ENCODE measurements around the gene NFE2L1.
"Not testable (repeated sequence)": the region's sequence is repeated elsewhere in the genome, so short reads cannot be mapped to it uniquely, and the experiment has no call there.

Gene NFE2L1

GRCh38 chr17:48047741-48048383, at the start of gene NFE2L1:
NFE2L1 (plus strand) TSS chr17:48048359; CDS start chr17:48051119, 2,760 bp downstream.
- peak within 1 kb of the TSS; percentile 97 for H3K27ac ChIP-seq (ENCODE audit: low read depth, low read length)
- H3K4me1 ChIP-seq (ENCODE audit: control insufficient read depth in 1 of 2, insufficient read depth in 2 of 2, low read length in 2 of 2), result peaks cover 45 to 47% of the 10 kb centered on the region in 2 donors
- no peaks in the 10 kb centered on the region for H3K9me3 ChIP-seq (ENCODE audit: control insufficient read depth in 1 of 2, low read length in 2 of 2)
- H3K4me3 ChIP-seq (ENCODE audit: low read depth in 1 of 2, low read length in 2 of 2), result peak within 1 kb of the TSS; percentile 90 to 94
- no peaks in the 10 kb centered on the region for H3K27me3 ChIP-seq (ENCODE audit: control insufficient read depth in 1 of 2, insufficient read depth in 2 of 2, low read length in 2 of 2)
- H3K36me3 ChIP-seq (ENCODE audit: control insufficient read depth in 1 of 2, insufficient read depth in 2 of 2, low read length in 2 of 2), result peaks cover 12 to 21% of the 10 kb centered on the region in 2 donors
- peak within 1 kb of the TSS; percentile 89 to 96 for H3K9ac ChIP-seq (ENCODE audit: low read depth in 1 of 2, low read length in 2 of 2)

GRCh38 chr17:47999582-47999981, 48.6 kb upstream of the NFE2L1 start:
- Histone ChIP-seq H3K27ac (ENCODE audit: low read depth, low read length) (no peak overlapping the region), H3K36me3 (ENCODE audit: control insufficient read depth in 1 of 2, insufficient read depth in 2 of 2, low read length in 2 of 2) (no peaks in the 10 kb centered on the region), H3K4me1 (ENCODE audit: control insufficient read depth in 1 of 2, insufficient read depth in 2 of 2, low read length in 2 of 2) (peaks cover 4 to 10% of the 10 kb centered on the region in 2 donors), H3K27me3 (ENCODE audit: control insufficient read depth in 1 of 2, insufficient read depth in 2 of 2, low read length in 2 of 2) (peaks cover 0 to 6% of the 10 kb centered on the region in 2 donors), H3K4me3 (ENCODE audit: low read depth in 1 of 2, low read length in 2 of 2) (no peak overlapping the region), H3K9me3 (ENCODE audit: control insufficient read depth in 1 of 2, low read length in 2 of 2) (no peaks in the 10 kb centered on the region), H3K9ac (ENCODE audit: low read depth in 1 of 2, low read length in 2 of 2) (no peak overlapping the region)

GRCh38 chr17:48001197-48001596, 47.0 kb upstream of the NFE2L1 start:
- Histone ChIP-seq H3K9me3 (ENCODE audit: control insufficient read depth in 1 of 2, low read length in 2 of 2) (no peaks in the 10 kb centered on the region), H3K36me3 (ENCODE audit: control insufficient read depth in 1 of 2, insufficient read depth in 2 of 2, low read length in 2 of 2) (no peaks in the 10 kb centered on the region), H3K4me3 (ENCODE audit: low read depth in 1 of 2, low read length in 2 of 2) (no peak overlapping the region), H3K27ac (ENCODE audit: low read depth, low read length) (no peak overlapping the region), H3K27me3 (ENCODE audit: control insufficient read depth in 1 of 2, insufficient read depth in 2 of 2, low read length in 2 of 2) (peaks cover 0 to 3% of the 10 kb centered on the region in 2 donors), H3K4me1 (ENCODE audit: control insufficient read depth in 1 of 2, insufficient read depth in 2 of 2, low read length in 2 of 2) (peaks cover 4 to 10% of the 10 kb centered on the region in 2 donors), H3K9ac (ENCODE audit: low read depth in 1 of 2, low read length in 2 of 2) (no peak overlapping the region)

GRCh38 chr17:48001657-48002056, 46.5 kb upstream of the NFE2L1 start:
- H3K9ac ChIP-seq (ENCODE audit: low read depth in 1 of 2, low read length in 2 of 2); H3K9me3 ChIP-seq (ENCODE audit: control insufficient read depth in 1 of 2, low read length in 2 of 2); H3K4me3 ChIP-seq (ENCODE audit: low read depth in 1 of 2, low read length in 2 of 2); H3K27ac ChIP-seq (ENCODE audit: low read depth, low read length); H3K27me3 ChIP-seq (ENCODE audit: control insufficient read depth in 1 of 2, insufficient read depth in 2 of 2, low read length in 2 of 2); H3K36me3 ChIP-seq (ENCODE audit: control insufficient read depth in 1 of 2, insufficient read depth in 2 of 2, low read length in 2 of 2); H3K4me1 ChIP-seq (ENCODE audit: control insufficient read depth in 1 of 2, insufficient read depth in 2 of 2, low read length in 2 of 2): not testable (repeated sequence)

GRCh38 chr17:48002266-48002915, 45.8 kb upstream of the NFE2L1 start:
- H3K9me3 ChIP-seq (ENCODE audit: control insufficient read depth in 1 of 2, low read length in 2 of 2), result no peaks in the 10 kb centered on the region
- H3K4me1 ChIP-seq (ENCODE audit: control insufficient read depth in 1 of 2, insufficient read depth in 2 of 2, low read length in 2 of 2), result peaks cover 4 to 10% of the 10 kb centered on the region in 2 donors
- no peaks in the 10 kb centered on the region for H3K36me3 ChIP-seq (ENCODE audit: control insufficient read depth in 1 of 2, insufficient read depth in 2 of 2, low read length in 2 of 2)
- no peak overlapping the region for H3K27ac ChIP-seq (ENCODE audit: low read depth, low read length)
- H3K27me3 ChIP-seq (ENCODE audit: control insufficient read depth in 1 of 2, insufficient read depth in 2 of 2, low read length in 2 of 2), result peaks cover 0 to 3% of the 10 kb centered on the region in 2 donors
- no peak overlapping the region for H3K9ac ChIP-seq (ENCODE audit: low read depth in 1 of 2, low read length in 2 of 2)
- no peak overlapping the region for H3K4me3 ChIP-seq (ENCODE audit: low read depth in 1 of 2, low read length in 2 of 2)

- Histone ChIP-seq H3K9ac (ENCODE audit: low read depth in 1 of 2, low read length in 2 of 2) (no peak overlapping the region), H3K27ac (ENCODE audit: low read depth, low read length) (no peak overlapping the region), H3K27me3 (ENCODE audit: control insufficient read depth in 1 of 2, insufficient read depth in 2 of 2, low read length in 2 of 2) (peaks cover 0 to 3% of the 10 kb centered on the region in 2 donors), H3K9me3 (ENCODE audit: control insufficient read depth in 1 of 2, low read length in 2 of 2) (no peaks in the 10 kb centered on the region), H3K4me3 (ENCODE audit: low read depth in 1 of 2, low read length in 2 of 2) (no peak overlapping the region), H3K36me3 (ENCODE audit: control insufficient read depth in 1 of 2, insufficient read depth in 2 of 2, low read length in 2 of 2) (no peaks in the 10 kb centered on the region), H3K4me1 (ENCODE audit: control insufficient read depth in 1 of 2, insufficient read depth in 2 of 2, low read length in 2 of 2) (peaks cover 4 to 10% of the 10 kb centered on the region in 2 donors)
Measured at GRCh38 chr17:48002916-48003416, 45.2 kb upstream of the NFE2L1 start.

GRCh38 chr17:48003417-48004151, 44.6 kb upstream of the NFE2L1 start:
- H3K4me1 ChIP-seq (ENCODE audit: control insufficient read depth in 1 of 2, insufficient read depth in 2 of 2, low read length in 2 of 2), result peaks cover 4 to 10% of the 10 kb centered on the region in 2 donors
- H3K9ac ChIP-seq (ENCODE audit: low read depth in 1 of 2, low read length in 2 of 2), result no peak overlapping the region
- no peaks in the 10 kb centered on the region for H3K36me3 ChIP-seq (ENCODE audit: control insufficient read depth in 1 of 2, insufficient read depth in 2 of 2, low read length in 2 of 2)
- no peak overlapping the region for H3K4me3 ChIP-seq (ENCODE audit: low read depth in 1 of 2, low read length in 2 of 2)
- H3K9me3 ChIP-seq (ENCODE audit: control insufficient read depth in 1 of 2, low read length in 2 of 2), result no peaks in the 10 kb centered on the region
- H3K27ac ChIP-seq (ENCODE audit: low read depth, low read length), result no peak overlapping the region
- peaks cover 0 to 3% of the 10 kb centered on the region in 2 donors for H3K27me3 ChIP-seq (ENCODE audit: control insufficient read depth in 1 of 2, insufficient read depth in 2 of 2, low read length in 2 of 2)

- peaks cover 4 to 10% of the 10 kb centered on the region in 2 donors for H3K4me1 ChIP-seq (ENCODE audit: control insufficient read depth in 1 of 2, insufficient read depth in 2 of 2, low read length in 2 of 2)
- H3K27ac ChIP-seq (ENCODE audit: low read depth, low read length), result no peak overlapping the region
- peaks cover 3 to 5% of the 10 kb centered on the region in 2 donors for H3K27me3 ChIP-seq (ENCODE audit: control insufficient read depth in 1 of 2, insufficient read depth in 2 of 2, low read length in 2 of 2)
- no peaks in the 10 kb centered on the region for H3K9me3 ChIP-seq (ENCODE audit: control insufficient read depth in 1 of 2, low read length in 2 of 2)
- H3K36me3 ChIP-seq (ENCODE audit: control insufficient read depth in 1 of 2, insufficient read depth in 2 of 2, low read length in 2 of 2), result no peaks in the 10 kb centered on the region
- H3K4me3 ChIP-seq (ENCODE audit: low read depth in 1 of 2, low read length in 2 of 2), result no peak overlapping the region
- no peak overlapping the region for H3K9ac ChIP-seq (ENCODE audit: low read depth in 1 of 2, low read length in 2 of 2)
Measured at GRCh38 chr17:48004983-48005382, 43.2 kb upstream of the NFE2L1 start.

GRCh38 chr17:48006936-48007709, 41.0 kb upstream of the NFE2L1 start:
- H3K36me3 ChIP-seq (ENCODE audit: control insufficient read depth in 1 of 2, insufficient read depth in 2 of 2, low read length in 2 of 2), result no peaks in the 10 kb centered on the region
- H3K9me3 ChIP-seq (ENCODE audit: control insufficient read depth in 1 of 2, low read length in 2 of 2), result no peaks in the 10 kb centered on the region
- H3K4me1 ChIP-seq (ENCODE audit: control insufficient read depth in 1 of 2, insufficient read depth in 2 of 2, low read length in 2 of 2), result peaks cover 9 to 20% of the 10 kb centered on the region in 2 donors
- H3K27ac ChIP-seq (ENCODE audit: low read depth, low read length), result no peak overlapping the region
- no peak overlapping the region for H3K9ac ChIP-seq (ENCODE audit: low read depth in 1 of 2, low read length in 2 of 2)
- peaks cover 8 to 15% of the 10 kb centered on the region in 2 donors for H3K27me3 ChIP-seq (ENCODE audit: control insufficient read depth in 1 of 2, insufficient read depth in 2 of 2, low read length in 2 of 2)
- no peak overlapping the region for H3K4me3 ChIP-seq (ENCODE audit: low read depth in 1 of 2, low read length in 2 of 2)
